ENCODE data around the gene RGMB.

DNA sequence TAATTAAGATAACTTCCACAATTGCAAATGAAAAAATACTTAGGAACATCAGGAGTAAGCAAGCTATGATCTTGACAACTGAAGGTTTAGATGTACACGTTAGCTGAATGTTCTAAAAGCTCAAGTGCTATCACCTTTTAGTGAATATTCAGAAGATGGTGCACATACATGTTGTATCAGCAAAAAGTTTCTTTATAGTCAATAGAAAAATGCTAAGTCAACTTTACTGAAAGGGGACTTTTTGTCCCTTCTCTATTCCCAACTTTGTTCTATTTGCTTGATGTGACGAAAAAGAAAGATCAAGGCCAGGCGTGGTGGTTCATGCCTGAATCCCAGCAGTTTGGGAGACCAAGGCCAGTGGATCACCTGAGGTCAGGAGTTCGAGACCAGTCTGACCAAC lies 7.6 kb upstream of the RGMB start:
- TF ChIP-seq CTCF (IDR thresholded peaks at IDR 0.05; ENCODE audit: low read depth, low read length, missing input control) (no peak), TAF1 (conservative IDR thresholded peaks at IDR 0.05) (no peak), FOXA1 (IDR thresholded peaks at IDR 0.05) (no peak), GABPA (IDR thresholded peaks at IDR 0.05 in 1 of 2, conservative IDR thresholded peaks at IDR 0.05 in 1 of 2) (no peak), RAD21 (IDR thresholded peaks at IDR 0.05) (no peak), MAX (IDR thresholded peaks at IDR 0.05) (no peak), JUND (IDR thresholded peaks at IDR 0.05) (no peak), YY1 (IDR thresholded peaks at IDR 0.05) (no peak), EGR1 (IDR thresholded peaks at IDR 0.05; ENCODE audit: low read depth in 2 of 2) (no peak), SP1 (IDR thresholded peaks at IDR 0.05) (no peak)
